WTC11 (cell line): ENCODE data around the gene HOXA1. TPM values are rescaled to one million over a fixed set of nuclear protein-coding genes. Genes with fewer than 3 reads are reported as not detected.
A peak's percentile ranks its signal among the peaks of the same experiment; 100 is the strongest.

Experiments
- ARID4B ChIP-seq: sonication (generic); formaldehyde crosslinking; IDR thresholded peaks from 2 replicates; pipeline ENCODE4 v1.8.0; 2023; ENCODE audit warnings: missing genetic modification reagents, mild to moderate bottlenecking, borderline replicate concordance
- ATF1 ChIP-seq: sonication (generic); formaldehyde crosslinking; IDR thresholded peaks from 2 replicates; pipeline ENCODE4 v1.8.1; 2023; ENCODE audit warnings: mild to moderate bottlenecking, moderate library complexity, missing genetic modification reagents
- ATF3 ChIP-seq: sonication (generic); formaldehyde crosslinking; conservative IDR thresholded peaks from 2 replicates; pipeline ENCODE4 v1.8.1; 2022; ENCODE audit warnings: mild to moderate bottlenecking, missing genetic modification reagents
- CBFB ChIP-seq: sonication (generic); formaldehyde crosslinking; IDR thresholded peaks from 2 replicates; pipeline ENCODE4 v1.8.1; 2022; ENCODE audit warnings: mild to moderate bottlenecking, low read depth, missing genetic modification reagents
- CREB1 ChIP-seq: sonication (generic); formaldehyde crosslinking; IDR thresholded peaks from 2 replicates; pipeline ENCODE4 v1.8.0; 2023; ENCODE audit warnings: mild to moderate bottlenecking, missing genetic modification reagents
- ESRRA ChIP-seq: sonication (generic); formaldehyde crosslinking; IDR thresholded peaks from 2 replicates; pipeline ENCODE4 v1.8.1; 2022; ENCODE audit warnings: mild to moderate bottlenecking, missing genetic modification reagents, borderline replicate concordance
- ETV6 ChIP-seq: sonication (generic); formaldehyde crosslinking; IDR thresholded peaks from 2 replicates; pipeline ENCODE4 v1.8.1; 2022; ENCODE audit warnings: mild to moderate bottlenecking, missing genetic modification reagents
- FOXK1 ChIP-seq: sonication (generic); formaldehyde crosslinking; IDR thresholded peaks from 2 replicates; pipeline ENCODE4 v1.8.0; 2022; ENCODE audit warnings: mild to moderate bottlenecking, moderate library complexity, missing genetic modification reagents
- FOXP1 ChIP-seq: sonication (generic); formaldehyde crosslinking; IDR thresholded peaks from 2 replicates; pipeline ENCODE4 v1.8.0; 2022; ENCODE audit warnings: missing genetic modification reagents, mild to moderate bottlenecking, moderate library complexity, borderline replicate concordance
- FOXP4 ChIP-seq: sonication (generic); formaldehyde crosslinking; IDR thresholded peaks from 2 replicates; pipeline ENCODE4 v1.8.0; 2022; ENCODE audit warnings: mild to moderate bottlenecking, missing genetic modification reagents
- HMGXB4 ChIP-seq: sonication (generic); formaldehyde crosslinking; IDR thresholded peaks from 2 replicates; pipeline ENCODE4 v1.8.1; 2023; ENCODE audit warnings: mild to moderate bottlenecking, moderate library complexity, missing genetic modification reagents
- IRF2 ChIP-seq: sonication (generic); formaldehyde crosslinking; IDR thresholded peaks from 2 replicates; pipeline ENCODE4 v1.8.0; 2022; ENCODE audit warnings: low read depth, missing genetic modification reagents, borderline replicate concordance
- JUN ChIP-seq: sonication (generic); formaldehyde crosslinking; IDR thresholded peaks from 2 replicates; pipeline ENCODE4 v1.8.0; 2023; ENCODE audit warnings: mild to moderate bottlenecking, missing genetic modification reagents
- MAX ChIP-seq: sonication (generic); formaldehyde crosslinking; IDR thresholded peaks from 2 replicates; pipeline ENCODE4 v1.8.0; 2022; ENCODE audit warnings: mild to moderate bottlenecking, missing genetic modification reagents
- NR1H2 ChIP-seq: sonication (generic); formaldehyde crosslinking; IDR thresholded peaks from 2 replicates; pipeline ENCODE4 v1.9.0; 2021; ENCODE audit warnings: mild to moderate bottlenecking, moderate library complexity, missing genetic modification reagents
- PRRX2 ChIP-seq: fragments of 250-450 bp; sonication (Bioruptor Pico); IDR thresholded peaks from 2 replicates; pipeline ENCODE4 v1.8.0; 2021; ENCODE audit warnings: mild to moderate bottlenecking
- SP1 ChIP-seq: sonication (generic); formaldehyde crosslinking; conservative IDR thresholded peaks from 2 replicates; pipeline ENCODE4 v1.8.1; 2022; ENCODE audit warnings: missing genetic modification reagents
- TCF7 ChIP-seq: sonication (generic); formaldehyde crosslinking; IDR thresholded peaks from 2 replicates; pipeline ENCODE4 v1.8.0; 2022; ENCODE audit warnings: mild to moderate bottlenecking, low read depth, missing genetic modification reagents, moderate library complexity
- USF2 ChIP-seq: sonication (generic); formaldehyde crosslinking; IDR thresholded peaks from 2 replicates; pipeline ENCODE4 v1.8.1; 2023; ENCODE audit warnings: mild to moderate bottlenecking, missing genetic modification reagents, moderate library complexity
- ZNF232 ChIP-seq: sonication (generic); formaldehyde crosslinking; IDR thresholded peaks from 2 replicates; pipeline ENCODE4 v1.8.0; 2022; ENCODE audit warnings: mild to moderate bottlenecking, missing genetic modification reagents
- ZNF281 ChIP-seq: sonication (generic); formaldehyde crosslinking; IDR thresholded peaks from 2 replicates; pipeline ENCODE4 v1.8.0; 2023; ENCODE audit warnings: mild to moderate bottlenecking, missing genetic modification reagents
- ZNF317 ChIP-seq: sonication (generic); formaldehyde crosslinking; IDR thresholded peaks from 2 replicates; pipeline ENCODE4 v1.8.1; 2023; ENCODE audit warnings: low read depth, mild to moderate bottlenecking, moderate library complexity, missing genetic modification reagents, borderline replicate concordance
- total RNA-seq: library from RNA; stranded (reverse); gene quantifications from 3 replicates; pipeline ENCODE4 v1.2.3, GENCODE V29; 2021

The HOXA1 gene
- total RNA-seq, 1 experiment from 2014 or later, result not detected

- TF ChIP-seq FOXP4 (CRISPR knock-in tag) (no peak), JUN (no peak), TCF7 (CRISPR knock-in tag) (no peak), IRF2 (no peak), ARID4B (CRISPR knock-in tag) (no peak), ZNF232 (CRISPR knock-in tag) (no peak), FOXK1 (CRISPR knock-in tag) (peak; percentile 84), ATF3 (CRISPR knock-in tag) (no peak), ZNF281 (CRISPR knock-in tag) (no peak), USF2 (CRISPR knock-in tag) (peak; percentile 85), FOXP1 (CRISPR knock-in tag) (no peak), ZNF317 (CRISPR knock-in tag) (no peak), NR1H2 (CRISPR knock-in tag) (no peak), CBFB (no peak), PRRX2 (CRISPR knock-in tag) (0 out of 2 replicates have a peak, but pooled peaks have one; percentile 32), ESRRA (no peak), ETV6 (CRISPR knock-in tag) (peak; percentile 60; the same call in 1 of the 2 replicates), HMGXB4 (CRISPR knock-in tag) (peak; percentile 12; the same call in 1 of the 2 replicates), ATF1 (no peak), CREB1 (CRISPR knock-in tag) (no peak), SP1 (CRISPR knock-in tag) (0 out of 2 replicates have a peak, but pooled peaks have one; percentile 33), MAX (CRISPR knock-in tag) (0 out of 2 replicates have a peak, but pooled peaks have one; percentile 33)
Measured at GRCh38 chr7:27143023-27143949, 47.5 kb upstream of the HOXA1 start, which contains the start of gene HOXA5 (continued).
